Measurements from ENCODE around the gene COL8A2. TPM values are rescaled to one million over a fixed set of nuclear protein-coding genes. Genes with fewer than 3 reads are reported as not detected.

Gene COL8A2
- polyA plus RNA-seq, 1 donor from 2014 or later: not detected

DNA sequence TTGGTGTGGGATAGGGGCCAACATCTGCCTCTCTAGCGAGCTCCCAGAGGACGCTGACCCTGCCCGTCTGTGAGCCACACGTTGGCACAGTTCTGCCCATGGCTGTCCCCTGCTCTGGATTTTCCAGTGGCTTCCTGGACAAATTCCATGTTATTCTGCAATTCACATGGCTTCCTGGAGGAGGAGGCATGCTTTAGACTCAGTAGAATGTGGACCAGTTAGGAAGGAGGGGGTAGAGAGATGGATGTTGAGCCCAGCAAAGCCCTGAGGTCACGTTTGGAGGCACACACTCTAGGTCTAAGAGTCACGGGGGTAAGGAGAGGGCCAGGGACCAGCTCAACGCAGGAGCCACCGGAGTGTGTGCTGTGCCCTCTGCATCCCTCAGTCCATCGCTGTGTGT lies 12.2 kb downstream of the COL8A2 start:
- Histone ChIP-seq H3K27me3 (ENCODE audit: insufficient read depth, low read depth, low read length) (no peaks in the 10 kb centered on the region), H3K9me2 (ENCODE audit: insufficient read depth, low read length) (no peaks in the 10 kb centered on the region), H3K4me3 (ENCODE audit: low read length) (no peak overlapping the region), H3K9ac (ENCODE audit: low read length) (no peak overlapping the region), H3F3A (ENCODE audit: insufficient read depth, low read length, poor library complexity, severe bottlenecking) (no peaks in the 10 kb centered on the region), H2AFZ (ENCODE audit: low read depth, low read length) (no peak overlapping the region), H3K36me3 (ENCODE audit: insufficient read depth, low read length) (no peaks in the 10 kb centered on the region), H3K79me2 (replicated peaks; ENCODE audit: insufficient read depth, low read length) (no peaks in the 10 kb centered on the region), H4K20me1 (ENCODE audit: insufficient read depth) (no peaks in the 10 kb centered on the region), H3K9me3 (ENCODE audit: low read length) (no peaks in the 10 kb centered on the region), H3K4me2 (ENCODE audit: low read length) (no peak overlapping the region), H3K27ac (ENCODE audit: low read length) (no peak overlapping the region)
- TF ChIP-seq, protein P1, sequence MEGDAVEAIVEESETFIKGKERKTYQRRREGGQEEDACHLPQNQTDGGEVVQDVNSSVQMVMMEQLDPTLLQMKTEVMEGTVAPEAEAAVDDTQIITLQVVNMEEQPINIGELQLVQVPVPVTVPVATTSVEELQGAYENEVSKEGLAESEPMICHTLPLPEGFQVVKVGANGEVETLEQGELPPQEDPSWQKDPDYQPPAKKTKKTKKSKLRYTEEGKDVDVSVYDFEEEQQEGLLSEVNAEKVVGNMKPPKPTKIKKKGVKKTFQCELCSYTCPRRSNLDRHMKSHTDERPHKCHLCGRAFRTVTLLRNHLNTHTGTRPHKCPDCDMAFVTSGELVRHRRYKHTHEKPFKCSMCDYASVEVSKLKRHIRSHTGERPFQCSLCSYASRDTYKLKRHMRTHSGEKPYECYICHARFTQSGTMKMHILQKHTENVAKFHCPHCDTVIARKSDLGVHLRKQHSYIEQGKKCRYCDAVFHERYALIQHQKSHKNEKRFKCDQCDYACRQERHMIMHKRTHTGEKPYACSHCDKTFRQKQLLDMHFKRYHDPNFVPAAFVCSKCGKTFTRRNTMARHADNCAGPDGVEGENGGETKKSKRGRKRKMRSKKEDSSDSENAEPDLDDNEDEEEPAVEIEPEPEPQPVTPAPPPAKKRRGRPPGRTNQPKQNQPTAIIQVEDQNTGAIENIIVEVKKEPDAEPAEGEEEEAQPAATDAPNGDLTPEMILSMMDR (IDR thresholded peaks at IDR 0.05; ENCODE audit: poor library complexity, severe bottlenecking): no peak
- TF ChIP-seq TAF1 (IDR thresholded peaks at IDR 0.05; ENCODE audit: low read depth) (no peak), REST (IDR thresholded peaks at IDR 0.05; ENCODE audit: borderline replicate concordance) (no peak), MXI1 (conservative IDR thresholded peaks at IDR 0.05; ENCODE audit: poor library complexity, severe bottlenecking) (no peak)

GRCh38 chr1:36111151-36111550 lies 13.9 kb downstream of the COL8A2 start:
- Histone ChIP-seq H2AFZ (ENCODE audit: low read depth, low read length) (no peak overlapping the region), H3K36me3 (ENCODE audit: insufficient read depth, low read length) (no peaks in the 10 kb centered on the region), H3K9me3 (ENCODE audit: low read length) (no peaks in the 10 kb centered on the region), H3K79me2 (replicated peaks; ENCODE audit: insufficient read depth, low read length) (no peaks in the 10 kb centered on the region), H3K27me3 (ENCODE audit: insufficient read depth, low read depth, low read length) (no peaks in the 10 kb centered on the region), H3K4me3 (ENCODE audit: low read length) (no peak overlapping the region), H3K9me2 (ENCODE audit: insufficient read depth, low read length) (no peaks in the 10 kb centered on the region), H4K20me1 (ENCODE audit: insufficient read depth) (no peaks in the 10 kb centered on the region), H3F3A (ENCODE audit: insufficient read depth, low read length, poor library complexity, severe bottlenecking) (no peaks in the 10 kb centered on the region), H3K27ac (ENCODE audit: low read length) (no peak overlapping the region), H3K4me2 (ENCODE audit: low read length) (no peak overlapping the region), H3K9ac (ENCODE audit: low read length) (no peak overlapping the region)
- no peak for TF ChIP-seq MXI1 (conservative IDR thresholded peaks at IDR 0.05; ENCODE audit: poor library complexity, severe bottlenecking)
- TF ChIP-seq POLR2AphosphoS5 (IDR thresholded peaks at IDR 0.05): no peak
- TF ChIP-seq EZH2 (IDR thresholded peaks at IDR 0.05; ENCODE audit: borderline replicate concordance, insufficient read depth, low read length, poor library complexity, severe bottlenecking): no peak
- no peak for TF ChIP-seq REST (IDR thresholded peaks at IDR 0.05; ENCODE audit: borderline replicate concordance)
- TF ChIP-seq EP300 (conservative IDR thresholded peaks at IDR 0.05; ENCODE audit: poor library complexity, severe bottlenecking): no peak
- TF ChIP-seq TAF1 (IDR thresholded peaks at IDR 0.05; ENCODE audit: low read depth): no peak
- no peak for TF ChIP-seq RAD21 (conservative IDR thresholded peaks at IDR 0.05)
- TF ChIP-seq SMC3 (conservative IDR thresholded peaks at IDR 0.05; ENCODE audit: poor library complexity): no peak
- TF ChIP-seq, protein P1 (IDR thresholded peaks at IDR 0.05; ENCODE audit: poor library complexity, severe bottlenecking): no peak

Measured in neural cell (in vitro differentiated cells).